HG03097 (cell line): Measurements from ENCODE around the gene TNFRSF25.
"Not testable (repeated sequence)": the region's sequence is repeated elsewhere in the genome, so short reads cannot be mapped to it uniquely, and the experiment has no call there.

Experiments used
- ATAC-seq: cut with Tn5 transposase; IDR thresholded peaks from one replicate; pipeline ENCODE4 v1.9.1; 2021; ENCODE audit not compliant: unreplicated experiment, low FRiP score

TNFRSF25 gene

GRCh38 chr1:6455752-6456520 is 10.0 kb downstream of the TNFRSF25 start:
- not testable (repeated sequence) for ATAC-seq

- no peak for ATAC-seq
These were observed 10.9 kb downstream of the TNFRSF25 start for GRCh38 chr1:6454856-6455751.

- ATAC-seq: not testable (repeated sequence)
These were observed 11.8 kb downstream of the TNFRSF25 start for GRCh38 chr1:6453895-6454855.

- no peak for ATAC-seq
These were observed 15.0 kb downstream of the TNFRSF25 start for GRCh38 chr1:6450943-6451373.

- ATAC-seq: not testable (repeated sequence)
These were observed 15.5 kb downstream of the TNFRSF25 start for GRCh38 chr1:6450486-6450885.

GRCh38 chr1:6450005-6450450 is 15.9 kb downstream of the TNFRSF25 start:
- no peak for ATAC-seq

- ATAC-seq: no peak
These were observed 17.0 kb downstream of the TNFRSF25 start for GRCh38 chr1:6448749-6449631.

- ATAC-seq: no peak
These were observed 17.9 kb downstream of the TNFRSF25 start for GRCh38 chr1:6447818-6448748.

- no peak for ATAC-seq
These were observed 18.8 kb downstream of the TNFRSF25 start for GRCh38 chr1:6447016-6447817.

- no peak for ATAC-seq
These were observed 19.3 kb downstream of the TNFRSF25 start for GRCh38 chr1:6446665-6447015.

- ATAC-seq: not testable (repeated sequence)
These were observed 20.0 kb downstream of the TNFRSF25 start for GRCh38 chr1:6445929-6446328.

GRCh38 chr1:6445062-6445763 is 20.8 kb downstream of the TNFRSF25 start:
- ATAC-seq: no peak

- no peak for ATAC-seq
These were observed 21.6 kb downstream of the TNFRSF25 start for GRCh38 chr1:6444377-6444776.

- ATAC-seq: no peak
These were observed 22.4 kb downstream of the TNFRSF25 start for GRCh38 chr1:6443339-6444115.

- no peak for ATAC-seq
These were observed 24.4 kb downstream of the TNFRSF25 start for GRCh38 chr1:6441586-6441985.
